ENCODE results near the gene LEPROT.

LEPROT gene

GRCh38 chr1:65412984-65413375, 7.5 kb upstream of the LEPROT start:
- Histone ChIP-seq H3K27me3 (no peaks in the 10 kb centered on the region), H3K9me3 (no peaks in the 10 kb centered on the region), H3K27ac (no peak overlapping the region), H3K4me3 (no peak overlapping the region), H3K4me1 (no peaks in the 10 kb centered on the region), H3K36me3 (peaks cover 0 to 11% (median 0%) of the 10 kb centered on the region in 3 donors)
- intact Hi-C loops (cut with DNase I; ENCODE audit: low total_unique reads), result no loop called here
- DNase-seq, result no peak
- no peak for TF ChIP-seq CTCF (IDR thresholded peaks at IDR 0.05)

GRCh38 chr1:65414538-65414937, 5.9 kb upstream of the LEPROT start:
- no peak overlapping the region for H3K4me3 ChIP-seq
- H3K4me1 ChIP-seq, result peaks cover 0 to 6% (median 0%) of the 10 kb centered on the region in 4 donors
- no peak for DNase-seq
- peaks cover 0 to 1% (median 0%) of the 10 kb centered on the region in 3 donors for H3K36me3 ChIP-seq
- no peak overlapping the region for H3K27ac ChIP-seq
- H3K27me3 ChIP-seq, result no peaks in the 10 kb centered on the region
- intact Hi-C loops (cut with DNase I; ENCODE audit: low total_unique reads), result no loop called here
- TF ChIP-seq CTCF (IDR thresholded peaks at IDR 0.05), result no peak
- H3K9me3 ChIP-seq, result no peaks in the 10 kb centered on the region

- TF ChIP-seq CTCF (IDR thresholded peaks at IDR 0.05), result no peak
- no peaks in the 10 kb centered on the region for H3K9me3 ChIP-seq
- no peak overlapping the region for H3K27ac ChIP-seq
- intact Hi-C loops (cut with DNase I; ENCODE audit: low total_unique reads), result no loop called here
- H3K36me3 ChIP-seq, result no peaks in the 10 kb centered on the region
- peaks cover 0 to 12% (median under 1%) of the 10 kb centered on the region in 4 donors for H3K4me1 ChIP-seq
- DNase-seq, result no peak
- no peaks in the 10 kb centered on the region for H3K27me3 ChIP-seq
- no peak overlapping the region for H3K4me3 ChIP-seq
Observed at GRCh38 chr1:65416767-65417166, 3.7 kb upstream of the LEPROT start.

GRCh38 chr1:65417729-65418128, 2.7 kb upstream of the LEPROT start:
- Histone ChIP-seq H3K9me3 (no peaks in the 10 kb centered on the region), H3K27me3 (no peaks in the 10 kb centered on the region), H3K4me3 (no peak overlapping the region), H3K4me1 (peaks cover 0 to 22% (median 10%) of the 10 kb centered on the region in 4 donors), H3K36me3 (no peaks in the 10 kb centered on the region), H3K27ac (no peak overlapping the region)
- TF ChIP-seq CTCF (IDR thresholded peaks at IDR 0.05), result no peak
- no peak for DNase-seq
- intact Hi-C loops (cut with DNase I; ENCODE audit: low total_unique reads), result no loop called here

GRCh38 chr1:65418522-65419185, 1.8 kb upstream of the LEPROT start:
- no peak for DNase-seq
- Histone ChIP-seq H3K4me1 (peaks cover 0 to 30% (median 18%) of the 10 kb centered on the region in 4 donors), H3K36me3 (no peaks in the 10 kb centered on the region), H3K4me3 (no peak overlapping the region), H3K9me3 (no peaks in the 10 kb centered on the region), H3K27ac (peak overlapping the region; percentile 95 to 96), H3K27me3 (no peaks in the 10 kb centered on the region)
- no peak for TF ChIP-seq CTCF (IDR thresholded peaks at IDR 0.05)
- intact Hi-C loops (cut with DNase I; ENCODE audit: low total_unique reads), result no loop called here

All from tibial artery (tissue), 4 donors.